ENCODE measurements around the gene APOBEC3B. TPM values are rescaled to one million over a fixed set of nuclear protein-coding genes. Genes with fewer than 3 reads are reported as not detected.
"Not testable (repeated sequence)": the region's sequence is repeated elsewhere in the genome, so short reads cannot be mapped to it uniquely, and the experiment has no call there.

The APOBEC3B gene
- polyA plus RNA-seq, 1 donor (not counting 4 experiments of a cell fraction or from before 2014, with no cell fraction given): 3.4 TPM

- H3K27me3 ChIP-seq (ENCODE audit: control insufficient read depth, extremely low read depth, insufficient read depth, low read length); H3K4me3 ChIP-seq (ENCODE audit: control insufficient read depth in 2 of 3, extremely low read depth in 1 of 3, insufficient read depth in 2 of 3, low read depth in 1 of 3, low read length in 3 of 3); H4K20me1 ChIP-seq (ENCODE audit: control insufficient read depth, extremely low read depth, insufficient read depth, low read length); FAIRE-seq; DNase-seq (ENCODE audit: low read depth, low spot score); H3K27ac ChIP-seq (ENCODE audit: control insufficient read depth, insufficient read depth, low read length); H3K4me2 ChIP-seq (ENCODE audit: control insufficient read depth, extremely low read depth, insufficient read depth, low read depth, low read length); H3K79me2 ChIP-seq (ENCODE audit: control insufficient read depth, insufficient read depth, low read length); H3K9ac ChIP-seq (ENCODE audit: control insufficient read depth, extremely low read depth, insufficient read depth, low read length); H3K4me1 ChIP-seq (ENCODE audit: control insufficient read depth, extremely low read depth, insufficient read depth, low read length); H3K9me1 ChIP-seq (ENCODE audit: control insufficient read depth, extremely low read depth, insufficient read depth, low read length); H3K36me3 ChIP-seq (ENCODE audit: control insufficient read depth in 2 of 2, extremely low read depth in 1 of 2, insufficient read depth in 2 of 2, low read length in 2 of 2); dilution Hi-C loops (cut with MboI; ENCODE audit: extremely low pct_ligation_motif_present, low sequenced_read_pairs); H2AFZ ChIP-seq (ENCODE audit: control insufficient read depth, low read length); H3K9me3 ChIP-seq (ENCODE audit: control insufficient read depth, low read depth, low read length): not testable (repeated sequence)
Observed at GRCh38 chr22:39031434-39032295, 49.5 kb downstream of the APOBEC3B start.

GRCh38 chr22:39037071-39037470, 54.9 kb downstream of the APOBEC3B start:
- H3K27me3 ChIP-seq (ENCODE audit: control insufficient read depth, extremely low read depth, insufficient read depth, low read length); H2AFZ ChIP-seq (ENCODE audit: control insufficient read depth, low read length); H3K9me1 ChIP-seq (ENCODE audit: control insufficient read depth, extremely low read depth, insufficient read depth, low read length); H3K36me3 ChIP-seq (ENCODE audit: control insufficient read depth in 2 of 2, extremely low read depth in 1 of 2, insufficient read depth in 2 of 2, low read length in 2 of 2); H3K4me2 ChIP-seq (ENCODE audit: control insufficient read depth, extremely low read depth, insufficient read depth, low read depth, low read length); DNase-seq (ENCODE audit: low read depth, low spot score); H3K79me2 ChIP-seq (ENCODE audit: control insufficient read depth, insufficient read depth, low read length); H4K20me1 ChIP-seq (ENCODE audit: control insufficient read depth, extremely low read depth, insufficient read depth, low read length); dilution Hi-C loops (cut with MboI; ENCODE audit: extremely low pct_ligation_motif_present, low sequenced_read_pairs); H3K9ac ChIP-seq (ENCODE audit: control insufficient read depth, extremely low read depth, insufficient read depth, low read length); FAIRE-seq; H3K4me1 ChIP-seq (ENCODE audit: control insufficient read depth, extremely low read depth, insufficient read depth, low read length); H3K4me3 ChIP-seq (ENCODE audit: control insufficient read depth in 2 of 3, extremely low read depth in 1 of 3, insufficient read depth in 2 of 3, low read depth in 1 of 3, low read length in 3 of 3); H3K9me3 ChIP-seq (ENCODE audit: control insufficient read depth, low read depth, low read length); H3K27ac ChIP-seq (ENCODE audit: control insufficient read depth, insufficient read depth, low read length): not testable (repeated sequence)

- DNase-seq (ENCODE audit: low read depth, low spot score) (no peak), FAIRE-seq (no peak)
- Histone ChIP-seq H3K36me3 (ENCODE audit: control insufficient read depth in 2 of 2, extremely low read depth in 1 of 2, insufficient read depth in 2 of 2, low read length in 2 of 2) (peaks cover 0 to 1% of the 10 kb centered on the region in 2 experiments), H3K4me3 (ENCODE audit: control insufficient read depth in 2 of 3, extremely low read depth in 1 of 3, insufficient read depth in 2 of 3, low read depth in 1 of 3, low read length in 3 of 3) (no peak overlapping the region), H3K79me2 (ENCODE audit: control insufficient read depth, insufficient read depth, low read length) (peaks cover 7% of the 10 kb centered on the region), H3K27ac (ENCODE audit: control insufficient read depth, insufficient read depth, low read length) (no peak overlapping the region), H3K9ac (ENCODE audit: control insufficient read depth, extremely low read depth, insufficient read depth, low read length) (no peak overlapping the region), H3K9me1 (ENCODE audit: control insufficient read depth, extremely low read depth, insufficient read depth, low read length) (no peaks in the 10 kb centered on the region), H3K4me2 (ENCODE audit: control insufficient read depth, extremely low read depth, insufficient read depth, low read depth, low read length) (no peak overlapping the region), H3K27me3 (ENCODE audit: control insufficient read depth, extremely low read depth, insufficient read depth, low read length) (no peaks in the 10 kb centered on the region), H3K9me3 (ENCODE audit: control insufficient read depth, low read depth, low read length) (no peaks in the 10 kb centered on the region), H4K20me1 (ENCODE audit: control insufficient read depth, extremely low read depth, insufficient read depth, low read length) (no peaks in the 10 kb centered on the region), H3K4me1 (ENCODE audit: control insufficient read depth, extremely low read depth, insufficient read depth, low read length) (peaks cover 3% of the 10 kb centered on the region), H2AFZ (ENCODE audit: control insufficient read depth, low read length) (no peak overlapping the region)
- TF ChIP-seq, protein P1, sequence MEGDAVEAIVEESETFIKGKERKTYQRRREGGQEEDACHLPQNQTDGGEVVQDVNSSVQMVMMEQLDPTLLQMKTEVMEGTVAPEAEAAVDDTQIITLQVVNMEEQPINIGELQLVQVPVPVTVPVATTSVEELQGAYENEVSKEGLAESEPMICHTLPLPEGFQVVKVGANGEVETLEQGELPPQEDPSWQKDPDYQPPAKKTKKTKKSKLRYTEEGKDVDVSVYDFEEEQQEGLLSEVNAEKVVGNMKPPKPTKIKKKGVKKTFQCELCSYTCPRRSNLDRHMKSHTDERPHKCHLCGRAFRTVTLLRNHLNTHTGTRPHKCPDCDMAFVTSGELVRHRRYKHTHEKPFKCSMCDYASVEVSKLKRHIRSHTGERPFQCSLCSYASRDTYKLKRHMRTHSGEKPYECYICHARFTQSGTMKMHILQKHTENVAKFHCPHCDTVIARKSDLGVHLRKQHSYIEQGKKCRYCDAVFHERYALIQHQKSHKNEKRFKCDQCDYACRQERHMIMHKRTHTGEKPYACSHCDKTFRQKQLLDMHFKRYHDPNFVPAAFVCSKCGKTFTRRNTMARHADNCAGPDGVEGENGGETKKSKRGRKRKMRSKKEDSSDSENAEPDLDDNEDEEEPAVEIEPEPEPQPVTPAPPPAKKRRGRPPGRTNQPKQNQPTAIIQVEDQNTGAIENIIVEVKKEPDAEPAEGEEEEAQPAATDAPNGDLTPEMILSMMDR (optimal IDR thresholded peaks at IDR 0.05 in 1 of 3, IDR thresholded peaks at IDR 0.05 in 1 of 3, conservative IDR thresholded peaks at IDR 0.05 in 1 of 3; ENCODE audit: extremely low read depth in 1 of 3, insufficient read depth in 2 of 3, low read length in 3 of 3): no peak
- TF ChIP-seq EZH2 (IDR thresholded peaks at IDR 0.05; ENCODE audit: low read length): no peak
- dilution Hi-C loops (cut with MboI; ENCODE audit: extremely low pct_ligation_motif_present, low sequenced_read_pairs): no loop called here
Observed at GRCh38 chr22:39039306-39040126, 57.4 kb downstream of the APOBEC3B start.

GRCh38 chr22:39040155-39040537, 58.0 kb downstream of the APOBEC3B start:
- H3K9ac ChIP-seq (ENCODE audit: control insufficient read depth, extremely low read depth, insufficient read depth, low read length); H3K27me3 ChIP-seq (ENCODE audit: control insufficient read depth, extremely low read depth, insufficient read depth, low read length); H3K4me1 ChIP-seq (ENCODE audit: control insufficient read depth, extremely low read depth, insufficient read depth, low read length); H3K27ac ChIP-seq (ENCODE audit: control insufficient read depth, insufficient read depth, low read length); DNase-seq (ENCODE audit: low read depth, low spot score); dilution Hi-C loops (cut with MboI; ENCODE audit: extremely low pct_ligation_motif_present, low sequenced_read_pairs); H3K9me1 ChIP-seq (ENCODE audit: control insufficient read depth, extremely low read depth, insufficient read depth, low read length); H3K9me3 ChIP-seq (ENCODE audit: control insufficient read depth, low read depth, low read length); FAIRE-seq; H3K79me2 ChIP-seq (ENCODE audit: control insufficient read depth, insufficient read depth, low read length); H3K36me3 ChIP-seq (ENCODE audit: control insufficient read depth in 2 of 2, extremely low read depth in 1 of 2, insufficient read depth in 2 of 2, low read length in 2 of 2); H2AFZ ChIP-seq (ENCODE audit: control insufficient read depth, low read length); H3K4me2 ChIP-seq (ENCODE audit: control insufficient read depth, extremely low read depth, insufficient read depth, low read depth, low read length); H3K4me3 ChIP-seq (ENCODE audit: control insufficient read depth in 2 of 3, extremely low read depth in 1 of 3, insufficient read depth in 2 of 3, low read depth in 1 of 3, low read length in 3 of 3); H4K20me1 ChIP-seq (ENCODE audit: control insufficient read depth, extremely low read depth, insufficient read depth, low read length): not testable (repeated sequence)

Measured in keratinocyte (primary cell).